PC-9 (cell line): ENCODE measurements around the gene ALG6. TPM values are rescaled to one million over a fixed set of nuclear protein-coding genes. Genes with fewer than 3 reads are reported as not detected.

ENCODE experiments used
- Bru-seq: library from RNA; stranded (reverse); fragments of 400-500 nt; gene quantifications from one replicate; lab custom pipeline; 2021; lab: Mats Ljungman, UMichigan
- BruChase-seq, 2 experiments: library from RNA; stranded (reverse); fragments of 400-500 nt; gene quantifications; one replicate each; lab custom pipeline; 2021; lab: Mats Ljungman, UMichigan
- BruUV-seq: library from RNA; stranded (reverse); fragments of 400-500 nt; replicated peaks from 2 replicates; lab custom pipeline; 2021; lab: Mats Ljungman, UMichigan
- CTCF ChIA-PET: fragments of 300-600 bp; sonication (Branson Sonifier 250); formaldehyde crosslinking; loops from one replicate; lab custom pipeline; 2022; ENCODE audit warnings: antibody characterized with exemption; lab: Charles Lee
- POLR2A ChIA-PET: fragments of 300-600 bp; sonication (Branson Sonifier 250); formaldehyde crosslinking; loops from one replicate; lab custom pipeline; 2022; ENCODE audit warnings: antibody characterized with exemption; ENCODE audit not compliant: unreplicated experiment; lab: Charles Lee
- DNase-seq, 2 experiments: peaks; one replicate each; pipeline versions ENCODE4 v3.0.0 to v3.0.0-alpha.2; 2015 to 2022; ENCODE audit warnings: mixed read lengths in 1 of 2
- H2AFZ ChIP-seq: fragments of 200-600 bp; sonication (generic); 2 replicates; pipeline ENCODE4 v1.8.1; 2017; ENCODE audit warnings: antibody characterized with exemption
- H3F3A ChIP-seq: fragments of 200-600 bp; sonication (generic); 2 replicates; pipeline ENCODE4 v1.8.1; 2017; ENCODE audit warnings: antibody characterized with exemption, mild to moderate bottlenecking, low read depth; ENCODE audit not compliant: insufficient read depth
- H3K27ac ChIP-seq: fragments of 200-600 bp; sonication (generic); 2 replicates; pipeline ENCODE4 v1.6.1; 2016; ENCODE audit warnings: mixed run types
- H3K27me3 ChIP-seq: fragments of 200-600 bp; sonication (generic); 2 replicates; pipeline ENCODE4 v1.6.1; 2016; ENCODE audit warnings: low read depth, mixed run types; ENCODE audit not compliant: insufficient read depth
- H3K36me3 ChIP-seq: fragments of 200-600 bp; sonication (generic); 2 replicates; pipeline ENCODE4 v1.6.1; 2016; ENCODE audit warnings: low read depth, mixed run types
- H3K4me1 ChIP-seq: fragments of 200-600 bp; sonication (generic); replicated peaks from 2 replicates; pipeline ENCODE4 v1.6.1; 2016; ENCODE audit warnings: mixed run types; ENCODE audit not compliant: insufficient read depth
- H3K4me2 ChIP-seq: fragments of 200-600 bp; sonication (generic); 2 replicates; pipeline ENCODE4 v1.6.1; 2017; ENCODE audit warnings: mixed run types
- H3K4me3 ChIP-seq: fragments of 200-600 bp; sonication (generic); 2 replicates; pipeline ENCODE4 v1.6.1; 2016; ENCODE audit warnings: mixed run types
- H3K79me2 ChIP-seq: fragments of 200-600 bp; sonication (generic); 2 replicates; pipeline ENCODE4 v1.6.1; 2017; ENCODE audit warnings: low read depth, mixed run types
- H3K9me2 ChIP-seq: fragments of 200-600 bp; sonication (generic); 2 replicates; pipeline ENCODE4 v1.8.1; 2017; ENCODE audit warnings: mild to moderate bottlenecking; ENCODE audit not compliant: insufficient read depth
- H3K9me3 ChIP-seq: fragments of 200-600 bp; sonication (generic); 2 replicates; pipeline ENCODE4 v1.8.1; 2016; ENCODE audit warnings: low read depth; ENCODE audit not compliant: insufficient read depth
- H4K20me1 ChIP-seq: fragments of 200-600 bp; sonication (generic); 2 replicates; pipeline ENCODE4 v1.8.1; 2017; ENCODE audit not compliant: insufficient read depth
- CTCF ChIP-seq: fragments of 200-600 bp; sonication (generic); conservative IDR thresholded peaks from 2 replicates; pipeline ENCODE4 v1.6.1; 2017; ENCODE audit warnings: mixed run types, antibody characterized with exemption, mild to moderate bottlenecking, moderate library complexity
- EZH2 ChIP-seq: fragments of 200-600 bp; sonication (generic); IDR thresholded peaks from 2 replicates; pipeline ENCODE4 v1.8.0; 2017; ENCODE audit warnings: antibody characterized with exemption, low read depth
- intact Hi-C: fragments of 100-400 bp; cut with micrococcal nuclease; formaldehyde crosslinking; loops from one replicate; pipeline ENCODE4 v1.10.0; 2022; ENCODE audit not compliant: unreplicated experiment
- long read RNA-seq: library from polyadenylated mRNA; stranded (forward); transcript quantifications from one replicate; pipeline ENCODE4 v2.0.0, GENCODE V29; 2022
- total RNA-seq: library from RNA; stranded (reverse); gene quantifications from 2 replicates; pipeline ENCODE4 v1.2.3, GENCODE V29; 2021

Gene ALG6
- total RNA-seq, result 11.2 and 14.7 TPM in 2 replicates
- Bru-seq, nascent RNA, result percentile 65 among the genes with signal in this experiment
- percentile 70 among the genes with signal in this experiment for BruChase-seq, experiment 1, labeled RNA remaining after a 2-hour chase
- BruChase-seq, experiment 2, labeled RNA remaining after a 6-hour chase, result percentile 58 among the genes with signal in this experiment
- long read RNA-seq, transcript ALG6-202 (15 exons, 3,371 nt), result major isoform, 12 of 22 reads
- long read RNA-seq, partial matches to known transcripts, result 3 of 22 reads
- long read RNA-seq, other reads (novel, unspliced or antisense), result 6 of 22 reads

DNA sequence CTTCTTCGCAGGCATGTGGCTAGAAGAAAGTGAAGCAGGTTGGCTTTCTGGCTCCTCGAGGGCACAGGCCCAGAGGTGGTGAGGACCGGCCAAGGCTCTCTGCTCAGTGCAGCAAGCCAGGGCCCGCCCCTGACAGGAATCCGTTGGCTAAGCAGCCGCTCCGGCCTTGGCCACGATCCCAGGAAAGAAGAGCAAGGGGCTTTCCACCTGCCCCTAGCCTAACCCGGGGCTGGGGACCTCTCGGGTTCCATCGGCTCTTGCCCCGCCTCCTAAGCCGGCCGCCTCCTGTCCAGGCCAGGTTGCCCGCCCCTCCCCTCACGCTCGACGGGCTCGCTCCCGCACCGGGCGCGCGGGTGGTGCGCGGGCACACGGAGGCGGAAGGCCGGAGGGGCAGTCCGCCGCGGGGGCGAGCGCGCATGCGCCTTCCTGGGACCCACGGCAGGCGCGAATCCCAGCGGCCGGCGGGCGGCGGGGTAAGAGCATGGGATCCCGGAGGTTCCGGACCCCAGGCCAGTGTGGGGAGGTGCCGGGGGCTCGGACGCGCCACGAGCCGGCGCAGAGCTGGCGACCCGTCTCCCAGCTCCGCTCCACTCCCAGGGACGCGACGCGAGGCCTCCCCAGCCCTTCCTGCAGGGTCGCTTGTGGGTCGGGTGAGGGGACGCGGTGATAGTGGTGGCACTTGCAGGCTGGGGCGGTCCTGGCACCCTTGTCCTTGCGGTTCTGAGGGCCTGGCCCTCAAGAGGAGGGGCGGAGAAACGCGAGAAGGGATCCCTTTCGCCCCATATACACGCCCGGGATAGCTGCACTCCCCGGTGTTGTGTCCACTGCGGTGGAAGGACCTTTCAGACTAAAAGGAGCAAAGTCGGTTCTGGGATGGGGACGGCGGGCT lies at the start of gene ALG6:
ALG6 (plus strand) TSS at position 413 of the 889 bp plus-strand sequence. CDS start 3,351 bp downstream, outside the sequence.
- Histone ChIP-seq H4K20me1 (no peaks in the 10 kb centered on the region), H3K27ac (peak within 1 kb of the TSS; percentile 34), H3K36me3 (no peaks in the 10 kb centered on the region), H3K4me1 (peaks cover 18% of the 10 kb centered on the region), H3K79me2 (no peaks in the 10 kb centered on the region), H2AFZ (peak within 1 kb of the TSS; percentile 98), H3K27me3 (no peaks in the 10 kb centered on the region), H3K9me2 (no peaks in the 10 kb centered on the region), H3F3A (peaks cover 13% of the 10 kb centered on the region; the same call in 1 of the 2 replicates), H3K4me2 (peak within 1 kb of the TSS; percentile 85), H3K4me3 (peak within 1 kb of the TSS; percentile 91), H3K9me3 (no peaks in the 10 kb centered on the region)
- BruUV-seq, result TSS peak; percentile 63
- DNase-seq, result peak; percentile 87 to 99
- intact Hi-C loops, result loop anchor here (2.0 to 5.0 kb wide), 3 partner anchors 50 to 930 kb away; partner anchors contain the start of genes EFCAB7, ITGB3BP and USP1
- no peak for TF ChIP-seq CTCF
- TF ChIP-seq EZH2, result no peak
- ChIA-PET POLR2A (interaction anchor here (0.6 to 0.7 kb wide), 2 partner anchors 69 to 275 kb away, joined by 4 to 16 read pairs; no protein-coding TSS in a partner anchor), CTCF (interaction anchor here (0.6 kb wide), 1 partner anchor 9 kb away, joined by 3 read pairs; no protein-coding TSS in a partner anchor)

GRCh38 chr1:63317817-63318152 lies 49.6 kb upstream of the ALG6 start:
- no peaks in the 10 kb centered on the region for H4K20me1 ChIP-seq
- H3K4me1 ChIP-seq, result peaks cover 6% of the 10 kb centered on the region
- no peak overlapping the region for H3K27ac ChIP-seq
- POLR2A ChIA-PET, result no interaction called here
- no TSS peak for BruUV-seq
- H3K4me3 ChIP-seq, result peak overlapping the region; percentile 70
- no peaks in the 10 kb centered on the region for H3K36me3 ChIP-seq
- H3K79me2 ChIP-seq, result no peaks in the 10 kb centered on the region
- no peaks in the 10 kb centered on the region for H3K9me3 ChIP-seq
- CTCF ChIA-PET, result no interaction called here
- peak overlapping the region; percentile 88 for H2AFZ ChIP-seq
- no peaks in the 10 kb centered on the region for H3K9me2 ChIP-seq
- peak overlapping the region; percentile 84 for H3K4me2 ChIP-seq
- H3K27me3 ChIP-seq, result peaks cover 21% of the 10 kb centered on the region; the same call in 1 of the 2 replicates
- no peaks in the 10 kb centered on the region for H3F3A ChIP-seq
- TF ChIP-seq CTCF, result no peak
- no peak for TF ChIP-seq EZH2
- intact Hi-C loops, result loop anchor here (1.0 to 5.0 kb wide), 3 partner anchors 50 to 205 kb away; partner anchors contain the start of genes ALG6, EFCAB7 and ITGB3BP
- DNase-seq, result no peak
